HS-27A (cell line): ENCODE data around the gene ST8SIA3.

Experiments
- DNase-seq: peaks from one replicate; pipeline ENCODE4 v3.0.0-alpha.2; 2012; ENCODE audit warnings: low read depth, missing footprints

ST8SIA3 gene, protein sequence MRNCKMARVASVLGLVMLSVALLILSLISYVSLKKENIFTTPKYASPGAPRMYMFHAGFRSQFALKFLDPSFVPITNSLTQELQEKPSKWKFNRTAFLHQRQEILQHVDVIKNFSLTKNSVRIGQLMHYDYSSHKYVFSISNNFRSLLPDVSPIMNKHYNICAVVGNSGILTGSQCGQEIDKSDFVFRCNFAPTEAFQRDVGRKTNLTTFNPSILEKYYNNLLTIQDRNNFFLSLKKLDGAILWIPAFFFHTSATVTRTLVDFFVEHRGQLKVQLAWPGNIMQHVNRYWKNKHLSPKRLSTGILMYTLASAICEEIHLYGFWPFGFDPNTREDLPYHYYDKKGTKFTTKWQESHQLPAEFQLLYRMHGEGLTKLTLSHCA

DNA sequence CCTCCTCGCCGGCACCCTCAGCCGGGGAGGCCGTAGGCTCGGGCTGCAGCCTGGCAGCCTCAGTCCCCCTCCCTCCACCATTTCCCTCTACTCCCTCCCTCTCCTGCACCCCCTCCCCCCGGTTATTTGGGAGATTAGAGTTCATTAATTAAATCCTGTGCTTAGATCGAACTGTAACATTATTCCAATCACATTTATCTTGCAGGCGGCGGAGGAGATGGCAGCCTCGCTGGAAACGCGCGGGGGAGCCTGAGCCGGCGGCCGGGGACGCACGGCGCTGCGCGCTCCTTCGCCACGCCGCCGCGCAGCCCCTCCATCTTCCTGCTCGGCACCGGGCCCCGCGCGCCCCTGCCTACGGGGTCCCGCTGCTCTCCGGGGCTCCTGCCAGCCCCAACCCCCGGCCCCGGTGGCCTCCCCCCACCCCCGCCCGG, at the start of gene ST8SIA3:
TSS of gene ST8SIA3 (plus strand) at position 287 of the 431 bp plus-strand sequence. CDS start 290 bp downstream, outside the sequence.
- no peak for DNase-seq

DNA sequence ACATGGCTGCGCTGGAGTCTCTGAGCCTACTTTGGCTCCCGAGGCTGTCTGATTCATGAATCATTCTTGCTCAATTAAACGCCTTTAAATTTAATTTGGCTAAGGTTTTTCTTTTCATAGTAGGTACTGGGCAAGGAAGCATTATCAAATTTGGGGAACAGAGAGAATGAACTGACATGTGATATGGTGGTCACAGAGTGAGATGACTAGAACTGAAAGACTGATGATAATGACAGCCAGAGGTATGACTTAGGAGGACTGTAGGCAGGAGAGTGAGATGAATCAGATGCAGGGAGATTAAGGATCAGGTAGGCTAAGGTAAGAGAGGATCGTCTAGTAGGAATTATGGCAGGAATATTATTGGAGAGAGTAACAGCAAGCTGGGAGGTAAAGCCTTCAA, 40.9 kb upstream of the ST8SIA3 start:
- DNase-seq, result no peak

DNA sequence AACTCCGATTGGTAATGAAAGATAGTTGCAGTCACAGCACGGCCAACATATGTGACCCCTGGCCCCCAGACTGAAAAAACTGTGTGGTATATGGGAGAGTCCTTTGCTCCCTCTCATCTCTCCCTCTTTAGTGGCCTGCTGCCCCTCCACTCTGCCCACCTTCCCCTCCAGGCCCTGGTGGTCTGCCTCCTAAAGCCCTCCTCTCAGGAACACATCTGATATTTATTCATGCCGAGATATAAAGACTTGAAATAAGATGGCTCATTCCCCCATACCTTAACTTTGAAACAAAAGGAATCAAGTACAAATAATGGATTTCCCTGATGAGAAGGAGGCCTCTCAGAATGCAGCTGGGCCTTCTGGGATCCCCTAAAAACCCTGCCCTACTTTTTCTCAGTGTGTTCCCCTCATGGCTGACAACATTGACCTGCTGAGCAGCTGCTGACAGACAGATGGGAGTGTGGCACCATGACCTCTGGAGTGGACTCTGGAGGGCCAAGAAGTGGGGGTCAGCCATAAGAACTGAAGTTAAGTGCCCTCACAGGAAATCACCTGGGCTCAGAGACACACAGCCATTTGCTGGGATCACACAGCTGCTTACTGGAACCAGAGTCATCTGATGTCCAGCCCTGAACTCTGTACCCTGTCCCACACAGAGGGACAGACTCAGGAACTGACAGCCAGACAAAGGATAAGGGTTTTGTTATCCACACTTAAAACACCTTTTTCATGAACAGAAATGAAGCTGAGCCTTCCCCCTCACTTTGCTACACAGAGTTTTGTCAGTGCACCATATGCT, 39.8 kb upstream of the ST8SIA3 start:
- no peak for DNase-seq

DNA sequence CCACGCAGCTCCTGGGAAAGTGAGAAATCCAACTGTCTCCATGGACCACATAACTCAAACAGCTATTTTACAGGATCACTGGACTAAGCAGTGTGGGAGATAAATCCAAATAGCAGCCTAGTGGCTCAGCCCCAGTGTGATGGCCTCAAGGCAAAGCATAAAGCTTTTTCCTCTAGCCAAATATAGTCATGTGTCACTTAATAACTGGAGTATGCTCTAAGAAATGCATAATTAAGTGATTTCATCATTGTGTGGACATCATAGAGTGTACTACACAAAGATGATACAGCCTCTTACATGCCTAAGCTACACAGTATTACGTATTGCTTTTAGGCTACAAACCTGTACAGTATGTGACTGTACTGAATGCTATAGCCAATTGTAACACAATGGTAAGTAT, 31.8 kb upstream of the ST8SIA3 start:
- DNase-seq, result no peak

DNA sequence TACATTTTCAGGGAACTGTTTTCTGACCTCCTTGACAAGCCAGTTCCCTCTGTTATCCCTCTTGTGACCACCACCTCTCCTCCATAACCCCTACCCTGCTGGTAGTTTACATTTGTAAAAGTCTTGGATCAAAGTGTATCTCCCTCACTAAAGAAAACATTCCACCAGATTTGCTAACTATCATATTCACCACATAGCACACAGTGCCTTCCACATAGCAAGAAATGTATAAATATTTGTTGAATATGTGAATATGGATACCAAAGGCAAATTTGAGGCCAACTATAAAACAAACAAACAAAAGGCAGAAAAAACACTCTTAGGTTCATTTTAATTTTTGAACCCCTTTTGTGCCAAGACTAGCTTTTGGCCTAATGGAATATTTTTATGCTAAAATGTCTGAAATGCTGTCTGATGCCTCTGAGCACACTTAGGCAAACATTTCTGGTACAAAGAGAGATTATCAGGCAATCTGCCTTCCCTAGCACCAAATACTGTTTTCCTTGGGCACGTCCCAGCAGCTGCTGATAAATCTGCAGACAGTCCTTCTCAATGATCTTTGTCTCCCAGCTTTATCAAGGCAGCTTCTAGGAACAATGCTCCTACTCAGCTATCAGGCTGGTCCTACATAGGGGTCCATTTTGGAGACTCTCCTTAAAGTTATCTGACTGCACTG, 26.7 kb upstream of the ST8SIA3 start:
- DNase-seq, result no peak

DNA sequence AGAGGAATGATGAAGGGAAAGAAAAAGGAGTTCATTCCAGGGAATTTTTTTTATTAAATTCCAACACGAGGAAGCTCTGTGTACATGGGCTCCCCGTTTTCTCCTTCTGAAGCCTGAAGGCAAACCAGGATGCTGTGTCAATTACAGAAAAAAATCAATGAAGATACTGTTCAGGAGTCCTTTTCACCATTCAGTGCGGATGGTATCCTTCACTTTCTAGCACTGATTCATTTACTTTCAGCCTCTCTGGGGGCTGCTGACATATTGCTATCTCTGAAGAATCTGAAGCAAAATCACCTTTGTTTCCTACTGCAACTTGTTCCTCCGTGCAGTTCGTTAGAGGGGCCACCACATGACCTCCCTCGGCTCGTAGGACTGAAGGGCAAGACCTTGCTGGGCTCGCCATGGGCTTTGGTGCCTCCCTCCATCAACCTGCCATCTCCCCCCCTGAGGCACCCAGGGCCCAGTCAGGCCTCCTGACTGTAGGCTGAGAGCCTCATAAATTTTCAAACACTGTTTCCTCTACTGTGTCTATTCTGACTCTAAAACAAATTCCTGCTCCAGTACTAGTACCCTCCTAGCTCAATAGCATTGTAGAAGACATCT, 25.5 kb upstream of the ST8SIA3 start:
- no peak for DNase-seq

DNA sequence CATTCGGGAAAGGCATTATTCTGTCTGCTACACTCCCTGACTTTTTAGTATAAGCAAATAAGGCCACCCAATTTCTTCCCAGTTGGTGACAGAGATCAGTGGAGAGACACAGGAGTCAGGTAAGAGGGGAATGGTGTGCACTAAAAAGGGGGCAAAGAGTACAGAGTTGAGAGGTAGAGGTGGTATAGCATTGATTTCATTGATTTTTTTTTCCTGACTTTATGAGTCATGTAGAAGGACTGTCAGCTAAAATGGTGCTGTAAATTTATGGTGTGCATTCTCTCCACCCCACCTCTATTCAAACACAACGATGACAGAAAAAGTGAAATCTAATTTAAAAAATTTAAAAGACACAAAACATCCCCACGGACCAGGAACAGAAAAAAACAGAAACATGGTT, 23.7 kb upstream of the ST8SIA3 start:
- no peak for DNase-seq

DNA sequence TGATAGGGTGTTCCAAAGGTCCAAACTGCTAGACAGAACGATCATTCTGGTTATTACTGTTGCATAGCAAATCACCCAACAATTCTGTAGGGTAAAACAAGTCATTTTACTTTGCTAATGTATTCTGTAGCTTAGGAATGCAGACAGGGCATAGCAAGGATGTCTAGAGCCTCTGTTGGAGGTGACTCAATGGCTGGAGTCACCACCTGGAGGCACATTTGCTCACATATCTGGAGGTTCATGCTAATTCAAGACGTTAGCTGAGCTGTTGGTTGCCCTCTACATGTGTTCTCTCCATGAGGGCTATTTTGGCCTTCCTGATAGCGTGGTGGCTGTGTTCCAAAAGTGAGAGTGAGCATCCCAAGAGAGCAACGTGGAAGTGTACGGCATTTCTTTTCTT, 22.5 kb upstream of the ST8SIA3 start:
- DNase-seq, result no peak

DNA sequence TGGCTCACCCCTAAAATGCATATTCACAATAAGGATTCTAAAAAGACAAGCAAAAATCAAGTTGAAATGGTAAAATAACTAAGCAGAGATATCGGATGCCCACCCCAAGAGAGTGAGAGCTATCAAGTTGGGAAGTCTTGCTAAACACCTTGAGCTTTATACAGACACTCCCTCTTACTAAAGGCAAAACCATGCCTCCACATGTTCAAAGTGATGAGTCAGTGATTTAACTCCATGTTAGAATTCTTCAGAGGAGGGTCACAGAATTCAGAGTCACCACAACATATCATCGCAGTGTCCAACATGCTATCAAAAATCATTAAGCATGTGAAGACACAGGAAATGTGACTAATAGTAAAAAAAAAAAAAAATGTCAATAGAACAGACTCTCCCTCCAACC, 20.6 kb upstream of the ST8SIA3 start:
- DNase-seq, result no peak

DNA sequence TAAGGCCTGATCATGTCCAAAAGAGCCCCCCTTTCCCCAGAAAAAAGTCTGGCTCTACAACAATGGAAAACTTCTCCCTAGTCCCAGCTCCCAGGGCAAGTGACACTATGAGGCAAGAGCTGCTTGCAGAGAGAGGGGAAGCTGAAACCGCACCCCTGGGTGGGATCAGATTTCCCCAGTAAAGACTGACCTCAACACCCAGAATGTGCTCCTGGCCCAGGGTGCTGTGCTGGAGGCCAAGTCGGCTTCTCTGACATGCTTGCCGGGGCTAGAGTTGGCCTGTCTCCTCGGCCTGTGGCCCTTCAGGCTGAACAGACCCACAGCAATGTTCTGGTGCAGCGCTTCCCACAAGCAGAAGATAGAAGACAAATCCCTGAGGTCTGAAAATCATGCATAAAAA, 18.4 kb upstream of the ST8SIA3 start:
- no peak for DNase-seq

DNA sequence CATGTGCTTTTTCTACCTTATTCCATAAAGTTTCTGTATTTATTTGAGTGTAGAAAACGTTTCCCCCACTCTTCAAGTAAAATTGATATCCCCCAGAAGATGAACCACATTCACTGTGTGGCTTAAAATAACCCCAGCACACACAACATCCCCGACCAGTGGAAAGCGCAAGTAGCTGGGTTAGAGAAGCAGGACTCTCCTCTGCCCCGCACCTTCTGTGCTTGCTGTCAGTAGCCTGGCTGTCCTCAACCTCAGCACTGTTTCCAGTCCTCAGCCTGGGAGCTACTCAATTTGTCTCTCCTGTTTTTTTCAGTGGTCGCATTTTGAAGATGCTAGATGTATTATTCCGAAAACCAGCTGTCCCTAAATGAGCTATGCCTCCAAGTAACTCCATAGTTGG, 18.0 kb upstream of the ST8SIA3 start:
- DNase-seq, result no peak

DNA sequence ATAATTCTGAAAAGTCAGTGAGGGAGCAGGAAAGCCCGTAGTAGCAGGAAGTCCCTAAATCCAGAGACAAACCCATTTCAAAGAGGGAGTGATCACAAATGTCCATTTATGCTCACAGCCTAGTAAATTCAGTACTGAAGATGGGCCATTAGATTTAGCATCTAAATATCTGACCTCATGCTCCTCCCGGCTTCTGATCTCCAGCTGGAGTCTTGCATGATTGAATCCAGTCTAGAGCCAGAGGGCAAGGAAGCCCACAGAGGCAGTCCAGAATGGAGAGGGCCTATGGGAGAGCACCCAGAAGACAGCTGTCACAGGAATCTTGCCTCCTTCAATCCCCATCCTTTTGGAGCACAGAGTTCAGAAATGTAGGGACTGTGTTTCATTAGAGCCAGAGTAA, 16.0 kb upstream of the ST8SIA3 start:
- no peak for DNase-seq

DNA sequence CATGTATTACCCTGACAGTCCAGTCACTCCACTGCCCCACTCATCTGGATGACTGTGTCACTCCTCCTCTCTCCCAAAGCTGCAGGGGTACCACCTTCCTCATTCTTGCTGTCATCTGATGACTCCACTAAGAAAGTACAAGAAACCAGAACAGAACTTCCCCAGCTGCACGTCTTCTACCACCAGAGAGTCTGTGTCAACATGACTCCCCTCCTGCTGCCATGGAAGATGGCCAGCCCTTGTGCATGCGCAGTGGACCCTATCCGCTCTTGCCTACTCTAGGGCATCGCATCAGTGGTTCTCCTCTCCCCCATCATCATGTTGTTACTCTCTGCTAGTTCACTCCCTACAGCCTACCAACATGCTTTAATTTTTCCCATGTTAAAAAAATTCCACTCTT, 14.5 kb upstream of the ST8SIA3 start:
- no peak for DNase-seq

DNA sequence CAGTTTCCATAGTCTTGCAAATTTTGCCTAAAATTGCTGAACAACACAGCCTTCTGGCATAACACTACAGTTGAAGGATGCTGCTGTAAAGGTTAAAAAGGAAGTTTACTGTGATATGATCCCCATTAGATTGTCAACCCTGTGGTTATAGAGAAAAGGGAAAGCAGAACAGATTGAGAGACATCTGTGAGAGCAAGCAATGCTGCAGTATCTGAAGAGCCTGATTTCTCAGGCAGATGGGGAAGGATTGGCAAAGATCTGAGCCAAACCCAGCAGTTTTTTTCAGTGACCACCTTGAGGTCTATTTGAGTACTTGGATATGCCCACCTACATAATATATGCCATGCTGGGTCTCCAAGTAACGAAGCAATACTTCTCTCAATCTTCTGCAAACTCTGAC, 8.5 kb upstream of the ST8SIA3 start:
- no peak for DNase-seq

DNA sequence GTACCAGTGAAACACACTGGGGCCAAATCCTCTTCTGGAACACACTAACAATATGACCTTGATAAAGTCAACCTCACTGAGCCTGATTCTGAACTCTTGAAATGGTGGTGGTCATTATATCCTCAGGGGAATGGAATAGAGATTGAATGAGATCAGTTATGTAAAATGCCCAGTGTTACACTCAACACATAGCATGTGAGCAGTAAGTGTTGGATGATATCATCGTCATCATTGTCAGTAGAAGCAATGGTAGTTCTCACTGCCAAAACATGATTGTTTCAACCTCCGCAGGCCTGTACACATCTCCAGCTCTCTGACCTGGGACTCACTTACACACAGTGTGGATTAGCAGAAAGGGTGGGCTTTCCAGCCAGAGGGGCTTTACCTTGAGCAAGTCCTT, 5.5 kb upstream of the ST8SIA3 start:
- DNase-seq, result no peak

DNA sequence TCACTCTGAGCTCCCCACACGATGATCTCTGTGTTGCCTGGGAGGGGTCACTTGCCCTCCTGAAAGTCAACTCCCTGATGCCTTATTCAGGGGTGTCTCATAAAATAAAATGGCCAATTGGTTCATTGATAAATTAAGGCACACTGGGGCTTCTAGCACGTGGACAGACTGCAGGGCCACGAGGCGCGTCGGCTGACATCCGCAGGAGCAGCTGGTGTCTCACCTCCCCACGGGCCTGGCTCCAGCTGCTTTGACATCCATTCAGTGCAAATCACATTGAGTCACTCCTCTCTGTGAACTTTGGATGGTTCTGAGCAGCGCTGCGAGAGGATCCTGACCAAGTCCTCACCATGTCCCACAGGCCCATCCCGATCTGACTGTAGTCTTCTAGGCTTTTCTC, 4.6 kb upstream of the ST8SIA3 start:
- DNase-seq, result no peak

DNA sequence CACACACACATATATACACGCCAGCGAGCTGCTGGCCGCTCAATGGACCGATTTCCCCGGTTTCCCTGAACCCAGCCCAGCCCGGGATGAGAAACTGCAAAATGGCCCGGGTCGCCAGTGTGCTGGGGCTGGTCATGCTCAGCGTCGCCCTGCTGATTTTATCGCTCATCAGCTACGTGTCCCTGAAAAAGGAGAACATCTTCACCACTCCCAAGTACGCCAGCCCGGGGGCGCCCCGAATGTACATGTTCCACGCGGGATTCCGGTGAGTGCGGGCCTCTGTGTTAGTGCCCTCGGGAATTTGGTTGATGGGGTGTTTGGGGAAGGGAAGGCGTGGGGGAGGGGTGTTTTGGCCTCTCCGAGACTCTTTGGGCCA, 392 bp downstream of the ST8SIA3 start:
- DNase-seq, result no peak

DNA sequence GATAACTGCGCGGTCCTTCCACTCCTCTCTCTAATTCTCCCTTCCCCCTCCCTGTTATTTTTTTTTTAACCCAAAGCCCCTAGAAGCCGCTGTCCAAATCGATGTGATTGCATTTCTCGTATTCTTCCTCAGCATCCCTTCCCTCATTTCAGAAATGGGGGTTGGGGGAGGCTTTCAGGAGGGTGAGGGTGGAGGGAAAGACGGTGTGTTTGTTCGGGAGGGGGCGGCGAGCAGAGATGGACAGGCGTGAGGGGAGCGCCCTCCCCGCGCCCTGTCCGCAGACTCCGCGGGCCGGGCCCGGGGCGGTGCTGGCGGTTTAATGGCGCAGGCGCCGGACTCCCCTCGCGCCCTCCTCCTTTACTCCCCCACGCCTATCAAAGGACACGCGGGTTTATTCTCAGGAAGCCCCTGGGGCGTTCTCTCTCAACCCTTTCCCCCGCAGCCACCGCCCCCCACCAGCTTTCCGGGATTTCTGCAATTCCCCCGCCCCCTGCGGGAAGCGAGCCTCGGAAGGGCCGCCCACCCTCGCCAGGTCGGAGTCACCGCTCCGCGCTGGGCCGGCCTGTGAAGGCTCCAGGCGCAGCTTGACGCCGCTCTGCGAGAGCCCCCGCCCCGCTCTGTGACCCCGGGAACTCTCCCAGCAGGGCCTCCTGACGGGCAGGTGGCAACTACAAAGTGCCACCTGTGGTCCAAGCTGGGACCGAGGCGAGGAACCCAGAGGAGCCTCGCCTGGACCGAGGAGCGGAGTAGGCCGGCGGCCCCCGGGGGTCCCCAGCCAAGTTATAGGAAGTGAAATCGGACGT, 981 bp downstream of the ST8SIA3 start:
- no peak for DNase-seq

DNA sequence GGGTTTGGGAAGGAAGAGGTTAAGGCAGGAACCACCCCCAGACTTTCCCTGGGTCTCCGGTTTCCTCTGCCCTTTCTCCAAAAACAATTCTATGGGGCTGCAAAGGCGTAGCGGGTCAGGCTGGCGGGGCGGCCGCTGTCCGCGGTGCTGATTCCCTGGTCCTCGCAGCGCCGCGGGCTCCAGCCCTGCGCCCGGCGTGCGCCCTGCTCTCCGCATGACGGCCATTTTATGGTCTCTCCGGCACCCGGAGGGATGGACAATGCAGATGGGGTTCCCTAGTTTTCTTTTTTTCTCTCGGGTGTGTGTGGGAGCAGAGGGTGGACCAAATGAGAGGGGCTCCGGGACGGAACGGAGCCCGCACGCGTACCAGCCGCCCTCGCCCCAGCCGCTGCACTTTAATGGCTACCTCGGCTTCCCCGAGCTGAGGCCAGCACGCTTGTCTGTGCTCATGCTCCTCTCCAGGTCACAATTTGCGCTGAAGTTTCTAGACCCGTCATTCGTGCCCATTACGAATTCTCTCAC, 1.6 kb downstream of the ST8SIA3 start:
- no peak for DNase-seq

DNA sequence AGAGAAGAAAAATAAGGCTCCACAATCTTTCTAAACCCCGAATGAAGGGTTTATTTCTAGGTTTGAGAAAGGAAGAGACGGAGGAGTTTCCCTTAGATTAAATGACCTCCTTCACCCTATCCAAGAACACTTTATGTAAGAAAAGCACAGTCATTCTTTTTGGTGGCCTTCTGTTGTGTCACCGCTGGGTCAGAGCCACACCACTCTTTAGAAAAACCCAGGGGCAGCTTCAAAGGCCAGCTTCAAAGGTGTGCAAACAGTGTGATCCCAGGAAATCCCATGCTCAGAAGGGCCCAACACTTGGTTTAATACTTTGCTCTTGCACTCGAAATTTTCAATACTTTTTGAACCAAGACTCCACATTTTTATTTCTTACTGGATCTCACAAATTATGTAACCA, 7.1 kb downstream of the ST8SIA3 start:
- DNase-seq, result no peak

DNA sequence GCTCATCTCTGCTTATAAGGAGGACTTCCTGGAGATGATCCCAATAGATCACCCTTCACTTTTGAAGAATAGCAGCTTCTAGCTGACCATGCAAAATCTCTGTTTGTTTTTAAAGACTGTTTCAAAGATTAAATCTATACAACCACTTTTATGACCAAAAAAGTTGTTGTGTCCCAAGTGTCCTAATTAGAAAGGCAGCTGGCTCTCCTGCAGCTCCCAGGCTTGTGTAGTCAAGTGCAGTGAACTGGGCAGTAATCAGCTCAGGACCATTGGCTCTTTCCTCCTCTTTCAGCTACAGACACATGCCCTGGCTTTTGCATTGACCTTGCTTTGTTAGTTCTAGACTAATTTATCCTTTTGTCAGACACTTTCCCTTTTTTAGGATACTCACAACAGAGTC, 10.4 kb downstream of the ST8SIA3 start:
- no peak for DNase-seq
